22Rv1 (cell line): ENCODE data around the gene ASIC4.

Experiments
- H3K27ac ChIP-seq: fragments of 450-650 bp; 2 replicates; pipeline ENCODE4 v1.5.1; 2017
- ZFX ChIP-seq: fragments of 450-650 bp; IDR thresholded peaks from 2 replicates; pipeline ENCODE4 v1.6.1; 2017; ENCODE audit warnings: antibody characterized with exemption, borderline replicate concordance
- TF ChIP-seq, protein P1 (sequence below): fragments of 450-650 bp; IDR thresholded peaks from 2 replicates; pipeline ENCODE4 v1.5.1; 2017; ENCODE audit warnings: mild to moderate bottlenecking

The ASIC4 gene

DNA sequence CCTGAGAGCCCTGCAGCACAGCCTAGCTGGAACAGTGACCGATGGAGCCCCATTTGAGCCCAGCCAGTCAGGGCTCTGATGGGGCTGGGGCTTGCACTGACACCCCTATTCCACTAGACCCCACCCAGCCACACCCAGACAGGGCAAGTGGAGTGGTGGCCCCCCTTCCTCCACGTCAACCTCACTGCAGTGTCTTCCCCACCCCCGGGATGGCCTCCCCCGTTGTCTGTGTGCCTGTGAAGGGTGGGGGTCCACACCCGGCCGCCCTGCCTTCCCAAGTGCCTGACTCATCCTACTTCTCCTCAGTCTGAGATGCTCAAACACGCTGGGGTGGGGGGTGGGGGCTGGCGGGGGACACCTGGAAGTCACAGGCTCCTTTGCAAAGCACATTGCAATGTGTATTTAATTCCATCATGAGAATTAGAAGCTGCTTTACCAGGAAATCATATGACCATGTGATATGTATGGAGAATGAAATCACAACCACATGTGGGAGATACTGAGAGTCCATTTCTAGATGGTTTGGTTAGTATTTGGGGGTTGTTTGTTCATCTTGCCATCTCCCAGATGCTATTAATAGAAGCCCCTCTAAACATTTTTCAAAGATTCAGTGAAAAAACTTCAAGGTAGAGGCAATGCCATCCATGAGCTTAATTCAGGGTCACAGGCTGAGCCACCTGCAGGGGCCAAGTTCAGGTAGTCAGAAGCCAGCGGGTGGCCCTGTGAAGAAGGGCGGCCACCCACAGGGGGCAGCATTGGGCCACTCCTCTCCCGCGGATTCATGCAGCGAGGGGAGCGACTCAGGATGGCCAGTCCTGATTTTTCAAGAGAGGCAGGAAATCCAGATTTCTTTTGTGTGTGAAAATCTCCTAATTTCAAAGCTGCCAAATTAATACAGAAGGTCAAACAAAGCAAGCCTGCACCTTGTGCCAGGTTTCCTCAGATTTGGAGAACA lies 38.3 kb upstream of the ASIC4 start:
- no peak overlapping the region for H3K27ac ChIP-seq

DNA sequence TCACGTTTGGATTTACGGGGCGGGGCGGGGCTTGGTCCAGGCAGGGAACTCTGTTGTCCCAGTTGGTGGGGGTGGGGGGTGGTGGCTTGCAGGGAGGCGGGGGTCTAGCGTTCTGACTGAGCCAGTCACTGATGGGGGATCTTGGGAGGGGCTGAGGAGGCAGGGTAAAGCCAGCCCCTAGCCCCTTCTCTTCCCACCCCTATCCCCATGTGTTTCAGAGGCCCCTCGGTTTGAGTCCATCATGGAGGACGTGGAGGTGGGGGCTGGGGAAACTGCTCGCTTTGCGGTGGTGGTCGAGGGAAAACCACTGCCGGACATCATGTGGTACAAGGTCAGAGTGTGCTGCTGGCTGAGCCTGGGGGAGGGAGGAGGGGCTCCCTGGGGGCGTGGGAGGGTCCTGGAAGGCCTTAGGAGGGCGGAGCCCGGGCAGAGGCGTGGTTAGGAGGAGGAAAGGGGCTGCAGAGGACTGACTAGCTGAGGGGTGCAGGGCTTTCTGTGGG lies 37.6 kb upstream of the ASIC4 start:
- TF ChIP-seq, protein P1, sequence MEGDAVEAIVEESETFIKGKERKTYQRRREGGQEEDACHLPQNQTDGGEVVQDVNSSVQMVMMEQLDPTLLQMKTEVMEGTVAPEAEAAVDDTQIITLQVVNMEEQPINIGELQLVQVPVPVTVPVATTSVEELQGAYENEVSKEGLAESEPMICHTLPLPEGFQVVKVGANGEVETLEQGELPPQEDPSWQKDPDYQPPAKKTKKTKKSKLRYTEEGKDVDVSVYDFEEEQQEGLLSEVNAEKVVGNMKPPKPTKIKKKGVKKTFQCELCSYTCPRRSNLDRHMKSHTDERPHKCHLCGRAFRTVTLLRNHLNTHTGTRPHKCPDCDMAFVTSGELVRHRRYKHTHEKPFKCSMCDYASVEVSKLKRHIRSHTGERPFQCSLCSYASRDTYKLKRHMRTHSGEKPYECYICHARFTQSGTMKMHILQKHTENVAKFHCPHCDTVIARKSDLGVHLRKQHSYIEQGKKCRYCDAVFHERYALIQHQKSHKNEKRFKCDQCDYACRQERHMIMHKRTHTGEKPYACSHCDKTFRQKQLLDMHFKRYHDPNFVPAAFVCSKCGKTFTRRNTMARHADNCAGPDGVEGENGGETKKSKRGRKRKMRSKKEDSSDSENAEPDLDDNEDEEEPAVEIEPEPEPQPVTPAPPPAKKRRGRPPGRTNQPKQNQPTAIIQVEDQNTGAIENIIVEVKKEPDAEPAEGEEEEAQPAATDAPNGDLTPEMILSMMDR = no peak
- no peak for TF ChIP-seq ZFX
- no peak overlapping the region for H3K27ac ChIP-seq

More for the DNA sequence above, 38.3 kb upstream of the ASIC4 start:
- TF ChIP-seq ZFX = no peak
- TF ChIP-seq, protein P1 = peak; percentile 96

DNA sequence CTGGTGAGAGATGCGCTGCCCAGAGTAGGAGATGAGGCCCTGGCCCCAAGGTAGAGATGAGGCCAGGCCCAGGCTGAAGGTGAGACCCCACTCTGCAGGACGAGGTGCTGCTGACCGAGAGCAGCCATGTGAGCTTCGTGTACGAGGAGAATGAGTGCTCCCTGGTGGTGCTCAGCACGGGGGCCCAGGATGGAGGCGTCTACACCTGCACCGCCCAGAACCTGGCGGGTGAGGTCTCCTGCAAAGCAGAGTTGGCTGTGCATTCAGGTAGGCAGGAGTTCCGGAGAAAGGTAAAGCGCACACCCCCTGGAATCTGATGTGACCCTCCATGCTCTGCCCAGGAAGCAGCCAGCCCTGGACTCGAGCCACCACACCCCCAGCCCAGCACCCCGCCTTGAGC lies 37.1 kb upstream of the ASIC4 start:
- H3K27ac ChIP-seq = no peak overlapping the region
- TF ChIP-seq ZFX = no peak
- TF ChIP-seq, protein P1 = no peak

DNA sequence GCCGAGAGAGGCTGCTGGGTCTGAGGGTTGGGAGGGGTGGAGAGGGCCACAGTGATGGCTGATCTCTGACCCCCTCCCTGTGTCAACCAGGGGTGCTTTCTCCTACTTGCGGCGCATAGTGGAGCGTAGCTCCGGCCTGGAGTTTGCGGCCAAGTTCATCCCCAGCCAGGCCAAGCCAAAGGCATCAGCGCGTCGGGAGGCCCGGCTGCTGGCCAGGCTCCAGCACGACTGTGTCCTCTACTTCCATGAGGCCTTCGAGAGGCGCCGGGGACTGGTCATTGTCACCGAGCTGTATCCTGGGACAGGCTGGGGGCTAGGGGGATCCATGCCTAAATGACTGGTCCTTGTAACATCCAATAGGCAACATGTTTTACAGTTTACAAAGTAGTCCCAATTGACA lies 36.5 kb upstream of the ASIC4 start:
- no peak overlapping the region for H3K27ac ChIP-seq
- TF ChIP-seq ZFX = no peak
- TF ChIP-seq, protein P1 = no peak

GRCh38 chr2:219478916-219479315 lies 35.4 kb upstream of the ASIC4 start:
- no peak for TF ChIP-seq ZFX
- TF ChIP-seq, protein P1 = no peak
- no peak overlapping the region for H3K27ac ChIP-seq

DNA sequence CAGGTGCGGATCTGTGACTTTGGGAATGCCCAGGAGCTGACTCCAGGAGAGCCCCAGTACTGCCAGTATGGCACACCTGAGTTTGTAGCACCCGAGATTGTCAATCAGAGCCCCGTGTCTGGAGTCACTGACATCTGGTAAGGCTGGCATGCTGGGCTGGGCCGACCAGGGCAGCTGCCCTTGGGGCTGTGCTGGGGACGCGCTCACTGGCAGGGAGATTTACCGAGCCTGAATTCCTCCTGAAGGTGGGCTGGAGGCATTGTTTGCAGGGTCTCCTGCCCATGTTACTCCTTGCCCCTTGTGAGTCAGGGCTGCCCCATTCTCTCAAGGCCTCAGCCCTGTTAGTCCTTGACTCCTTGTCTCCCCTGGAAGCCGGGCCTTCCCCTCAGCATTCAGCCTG lies 34.3 kb upstream of the ASIC4 start:
- H3K27ac ChIP-seq = no peak overlapping the region
- TF ChIP-seq ZFX = no peak
- TF ChIP-seq, protein P1 = no peak

DNA sequence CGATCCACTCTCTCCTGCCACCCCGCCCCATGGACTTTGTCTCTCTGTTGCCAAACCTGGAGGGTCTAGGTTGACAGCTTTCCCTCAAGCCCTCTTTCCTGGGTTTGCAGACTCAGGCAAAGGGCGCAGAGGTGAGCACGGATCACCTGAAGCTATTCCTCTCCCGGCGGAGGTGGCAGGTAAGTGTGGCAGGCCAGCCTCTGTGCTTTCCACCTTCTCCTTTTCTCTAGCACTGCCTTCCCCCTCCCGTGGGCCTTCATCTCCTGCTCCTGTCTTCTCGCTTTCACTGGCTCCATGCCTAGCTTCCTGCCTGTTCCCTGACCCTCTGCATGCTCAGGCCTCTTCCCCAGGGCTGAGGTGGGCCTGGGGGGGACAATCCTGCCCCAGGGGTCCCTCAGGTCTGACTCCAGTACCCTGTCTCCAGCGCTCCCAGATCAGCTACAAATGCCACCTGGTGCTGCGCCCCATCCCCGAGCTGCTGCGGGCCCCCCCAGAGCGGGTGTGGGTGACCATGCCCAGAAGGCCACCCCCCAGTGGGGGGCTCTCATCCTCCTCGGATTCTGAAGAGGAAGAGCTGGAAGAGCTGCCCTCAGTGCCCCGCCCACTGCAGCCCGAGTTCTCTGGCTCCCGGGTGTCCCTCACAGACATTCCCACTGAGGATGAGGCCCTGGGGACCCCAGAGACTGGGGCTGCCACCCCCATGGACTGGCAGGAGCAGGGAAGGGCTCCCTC lies 31.4 kb upstream of the ASIC4 start:
- no peak for TF ChIP-seq ZFX
- TF ChIP-seq, protein P1 = no peak

More for the DNA sequence above, 31.4 kb upstream of the ASIC4 start:
- no peak overlapping the region for H3K27ac ChIP-seq
